ENCODE measurements around the gene TRIM63.

TRIM63 gene

DNA sequence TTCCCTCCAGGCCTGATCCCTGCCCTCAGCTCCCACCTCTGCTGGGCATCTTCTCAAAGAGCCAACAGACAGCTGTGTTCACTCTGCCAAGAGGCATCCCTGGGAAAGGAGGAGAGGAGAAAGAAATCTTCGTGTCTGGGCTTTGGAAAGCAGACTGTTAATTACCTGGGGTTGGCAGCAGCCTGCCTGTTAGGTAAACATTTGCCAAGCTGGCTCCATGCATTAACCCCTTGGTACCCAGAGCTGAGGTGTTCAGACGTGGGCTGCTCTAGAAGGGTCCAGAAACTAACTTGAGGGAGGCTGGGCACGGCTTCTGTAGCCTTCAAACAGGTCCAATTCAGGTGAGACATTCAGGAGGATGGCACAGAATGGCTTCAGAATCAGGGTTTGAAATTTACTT, 54.6 kb downstream of the TRIM63 start:
- DNase-seq: no peak

DNA sequence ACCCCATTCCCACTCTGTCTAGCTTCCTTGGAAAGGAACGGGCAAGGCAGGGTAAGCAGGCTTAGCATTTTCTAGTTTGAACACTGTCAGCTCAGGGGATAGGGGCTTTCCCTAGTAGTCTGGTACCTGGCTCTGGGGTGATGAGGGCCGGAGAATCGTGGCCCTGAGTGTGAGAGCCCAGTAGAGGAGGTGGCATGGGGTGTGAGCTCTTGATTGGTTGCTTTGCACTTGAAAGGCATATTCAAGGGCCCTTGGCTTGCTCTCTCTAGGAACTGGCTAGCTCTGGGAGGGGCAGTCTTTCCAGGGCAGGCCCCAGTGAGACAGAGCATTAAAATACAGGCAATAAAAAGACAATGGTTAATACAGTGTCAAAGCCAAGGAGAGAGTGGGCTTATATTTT, 56.6 kb downstream of the TRIM63 start:
- DNase-seq: no peak

DNA sequence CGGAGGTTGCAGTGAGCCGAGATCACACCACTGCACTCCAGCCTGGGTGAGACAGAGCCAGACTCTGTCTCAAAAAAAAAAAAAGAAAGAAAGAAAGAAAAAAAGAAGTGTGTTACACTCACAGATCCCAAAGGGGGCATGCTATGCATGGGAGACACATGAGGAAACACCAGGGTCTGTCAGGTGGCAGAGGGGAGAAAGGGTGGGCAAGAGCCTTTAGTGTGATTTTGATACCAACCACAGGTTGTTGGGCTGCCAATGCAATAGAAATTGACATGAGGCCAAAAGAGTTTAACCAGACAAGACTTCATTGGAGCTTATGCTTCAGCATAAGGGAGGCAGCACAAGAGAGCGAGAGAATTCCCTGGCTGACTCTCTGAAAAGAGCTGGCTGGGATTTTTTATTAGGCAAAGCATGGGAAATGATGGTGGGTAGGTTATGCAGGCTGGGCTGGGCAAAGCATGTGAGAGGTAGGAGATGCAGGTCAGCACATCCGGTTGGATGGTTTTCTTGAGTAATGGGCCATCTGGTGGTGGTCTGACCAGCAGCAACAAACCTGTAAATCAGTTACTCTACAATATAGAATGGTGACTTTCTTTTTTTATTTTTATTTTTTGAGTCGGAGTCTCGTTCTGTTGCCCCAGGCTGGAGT, 57.5 kb downstream of the TRIM63 start:
- no peak for DNase-seq

DNA sequence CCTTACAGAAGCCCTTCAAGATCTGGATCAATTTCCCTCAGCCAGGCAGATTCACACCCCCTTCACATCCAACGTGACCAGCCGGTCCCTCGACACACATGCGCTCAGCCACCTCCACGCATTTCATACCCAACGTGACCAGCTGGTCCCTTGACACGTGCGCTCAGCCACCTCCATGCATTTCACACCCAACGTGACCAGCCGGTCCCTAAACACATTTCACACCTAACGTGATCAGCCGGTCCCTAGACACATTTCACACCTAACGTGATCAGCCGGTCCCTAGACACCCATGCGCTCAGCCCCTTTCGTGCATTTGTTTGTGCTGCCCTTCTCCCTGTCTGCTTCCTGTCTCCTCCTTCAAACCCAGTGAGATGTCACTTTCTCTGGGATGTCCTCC, 60.7 kb downstream of the TRIM63 start:
- no peak for DNase-seq

DNA sequence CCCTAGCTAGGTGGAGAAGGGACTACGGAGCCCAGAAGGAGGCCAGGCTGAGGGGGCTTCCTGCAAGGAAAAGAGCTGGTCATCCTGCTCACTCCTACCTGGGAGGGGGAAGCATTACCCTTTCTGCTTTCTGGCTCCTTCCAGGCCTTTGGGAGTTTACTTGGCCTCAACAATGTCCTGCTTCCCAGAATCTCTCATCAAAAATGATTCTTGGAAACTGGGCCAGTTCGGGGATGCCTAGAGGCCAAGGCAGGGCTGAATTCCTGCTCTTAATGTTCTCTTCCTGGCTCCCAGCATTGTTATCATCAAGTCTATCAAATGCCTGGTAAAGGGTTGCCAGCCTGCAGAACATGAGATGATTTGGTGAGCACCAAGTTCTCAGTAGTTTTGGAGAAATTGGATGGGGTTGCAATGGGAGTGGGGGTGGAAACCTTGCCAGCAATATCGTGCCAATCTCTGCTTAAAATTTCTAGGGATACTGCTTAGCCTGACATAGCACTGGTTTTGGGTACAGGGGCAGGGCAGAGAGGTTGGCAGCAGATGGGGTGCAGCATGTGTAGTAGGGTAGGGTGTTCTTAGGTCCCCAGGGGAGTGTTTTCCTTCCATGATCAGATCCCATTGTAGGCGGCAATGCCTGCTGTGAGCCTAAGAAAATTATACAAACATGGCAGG, 61.9 kb downstream of the TRIM63 start:
- DNase-seq: no peak

DNA sequence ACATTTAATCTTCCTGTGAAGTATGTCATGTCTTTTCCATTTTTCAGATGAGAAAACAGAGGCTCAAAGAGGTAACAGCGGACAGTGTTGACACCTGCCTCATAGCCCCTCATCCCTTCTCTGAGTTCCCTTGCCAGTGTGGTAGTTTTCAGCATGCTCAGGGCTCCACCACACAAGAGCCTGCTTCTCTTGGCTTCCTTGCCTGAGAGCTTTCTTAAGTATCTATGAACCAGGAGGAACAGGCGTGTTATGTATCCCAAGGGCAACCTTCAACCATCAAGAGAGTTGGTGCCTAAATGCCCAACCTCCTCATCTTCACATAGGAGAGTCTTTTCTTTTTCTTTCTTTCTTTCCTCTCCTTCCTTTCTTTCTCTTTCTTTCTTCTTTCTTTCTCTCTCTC, 63.7 kb downstream of the TRIM63 start:
- DNase-seq: no peak

DNA sequence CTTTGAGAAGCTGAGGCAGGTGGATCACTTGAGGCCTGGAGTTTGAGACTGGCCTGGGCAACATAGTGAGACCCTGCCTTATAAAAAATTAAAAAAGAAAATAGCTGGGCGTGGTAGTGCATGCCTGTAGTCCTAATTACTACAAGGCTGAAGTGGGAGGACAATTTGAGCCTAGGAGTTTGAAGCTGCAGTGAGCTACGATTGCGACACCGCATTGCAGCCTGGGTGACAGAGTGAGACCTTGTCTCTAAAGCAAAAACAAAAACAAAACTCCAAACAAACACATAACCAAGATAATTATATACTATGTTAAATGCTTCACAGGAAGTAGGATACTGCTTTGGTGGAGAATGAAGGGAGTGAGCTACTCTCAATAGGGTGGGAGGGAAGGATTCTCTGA, 64.2 kb downstream of the TRIM63 start:
- DNase-seq: no peak

All from central memory CD4-positive, alpha-beta T cell (primary cell).